ENCODE results near the gene SPDYE2. TPM values are rescaled to one million over a fixed set of nuclear protein-coding genes. Genes with fewer than 3 reads are reported as not detected.
A peak's percentile ranks its signal among the peaks of the same experiment; 100 is the strongest.
"Not testable (repeated sequence)": the region's sequence is repeated elsewhere in the genome, so short reads cannot be mapped to it uniquely, and the experiment has no call there.

SPDYE2 gene
- total RNA-seq, 1 donor from 2014 or later: not detected

DNA sequence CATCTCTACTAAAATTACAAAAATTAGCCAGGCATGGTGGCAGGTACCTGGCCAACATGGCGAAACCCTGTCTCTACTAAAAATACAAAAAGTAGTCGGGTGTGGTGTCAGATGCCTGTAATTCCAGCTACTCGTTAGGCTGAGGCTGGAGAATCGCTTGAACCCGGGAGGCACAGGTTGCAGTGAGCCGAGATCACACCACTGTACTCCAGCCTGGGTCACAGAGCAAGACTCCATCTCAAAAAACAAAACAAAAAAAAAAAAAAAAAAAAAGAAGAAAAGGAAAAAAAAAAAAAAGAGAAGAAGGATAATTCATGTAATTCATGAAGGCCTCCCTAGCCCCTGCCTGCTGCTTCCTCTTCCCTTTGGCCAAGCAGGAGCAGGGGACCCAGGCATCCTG is 10.4 kb upstream of the SPDYE2 start:
- DNase-seq (ENCODE audit: low spot score): not testable (repeated sequence)

DNA sequence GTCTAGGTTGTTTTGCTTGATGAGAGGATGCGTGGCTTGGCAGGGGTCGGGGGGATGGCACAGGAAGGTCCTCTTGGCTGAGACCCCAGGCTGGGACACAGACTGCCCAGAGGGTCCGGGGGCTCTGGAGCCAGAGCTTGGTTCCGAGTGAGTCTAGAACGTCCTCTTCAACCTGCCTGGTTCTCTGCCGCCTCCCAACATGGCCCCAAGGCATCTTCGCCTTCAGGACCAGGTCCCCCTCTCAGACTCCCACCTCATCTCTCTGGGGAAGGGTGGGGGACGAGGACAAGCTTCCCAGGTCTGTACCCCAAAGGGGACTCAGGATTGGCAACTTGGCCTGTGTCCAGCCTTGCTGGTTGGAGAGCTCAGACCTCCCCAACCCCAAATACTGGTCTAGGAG is 8.9 kb upstream of the SPDYE2 start:
- peak; percentile 77 for DNase-seq (ENCODE audit: low spot score)

GRCh38 chr7:102542771-102543170 is 8.3 kb upstream of the SPDYE2 start:
- DNase-seq (ENCODE audit: low spot score): not testable (repeated sequence)

GRCh38 chr7:102543596-102543995 is 7.4 kb upstream of the SPDYE2 start, which contains the start of gene UPK3BL2:
TSS of gene UPK3BL2 (minus strand) at chr7:102543696. CDS start at chr7:102543636, 60 bp downstream.
- not testable (repeated sequence) for DNase-seq (ENCODE audit: low spot score)

GRCh38 chr7:102544372-102544771 is 6.7 kb upstream of the SPDYE2 start:
- DNase-seq (ENCODE audit: low spot score): not testable (repeated sequence)

GRCh38 chr7:102545288-102545687 is 5.7 kb upstream of the SPDYE2 start:
- DNase-seq (ENCODE audit: low spot score): not testable (repeated sequence)

GRCh38 chr7:102546353-102546752 is 4.7 kb upstream of the SPDYE2 start:
- not testable (repeated sequence) for DNase-seq (ENCODE audit: low spot score)

DNA sequence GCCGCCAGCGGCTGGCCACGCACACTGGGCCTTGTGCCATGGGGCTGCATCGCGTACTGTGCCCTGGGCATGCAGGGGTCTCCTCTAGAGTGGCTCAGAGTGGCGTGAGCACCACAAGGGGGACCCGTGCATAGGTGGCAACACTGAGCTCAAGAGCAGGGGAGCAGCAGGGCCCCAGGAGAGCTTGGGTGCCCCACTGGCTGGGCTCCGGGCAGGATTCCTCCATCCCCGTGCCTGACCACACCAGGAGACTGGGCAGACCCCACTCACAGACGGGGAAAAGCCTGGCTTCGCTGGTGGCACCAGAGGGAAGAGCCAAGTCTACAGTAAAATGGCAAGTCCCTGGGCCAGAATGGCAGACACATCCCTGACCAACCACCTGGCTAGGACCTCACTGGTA is 17.6 kb downstream of the SPDYE2 start:
- not testable (repeated sequence) for DNase-seq (ENCODE audit: low spot score)

GRCh38 chr7:102572261-102573239 is 21.5 kb downstream of the SPDYE2 start, which contains the start of gene POLR2J3:
TSS of gene POLR2J3 (minus strand) at chr7:102572583. CDS start at chr7:102572521, 62 bp downstream.
- peak; percentile 100 for DNase-seq (ENCODE audit: low spot score)

DNA sequence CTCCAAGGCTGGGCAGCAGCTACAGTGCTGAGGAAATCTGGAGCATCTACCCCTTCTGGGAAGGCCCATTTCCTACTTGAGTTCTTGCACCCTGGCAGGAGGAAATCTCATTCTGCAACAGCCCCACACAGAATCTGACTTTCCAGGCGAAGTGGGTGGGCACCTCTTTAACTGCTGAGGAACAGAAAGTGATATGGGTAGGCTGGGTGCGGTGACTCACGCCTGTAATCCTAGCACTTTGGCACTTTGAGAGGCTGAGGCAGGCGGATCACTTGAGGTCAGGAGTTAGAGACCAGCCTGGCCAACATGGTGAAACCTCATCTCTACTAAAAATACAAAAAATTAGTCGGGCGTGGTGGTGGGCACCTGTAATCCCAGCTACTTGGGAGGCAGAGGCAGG is 23.6 kb downstream of the SPDYE2 start:
- not testable (repeated sequence) for DNase-seq (ENCODE audit: low spot score)

- not testable (repeated sequence) for DNase-seq (ENCODE audit: low spot score)
Measured at GRCh38 chr7:102576363-102576762, 25.3 kb downstream of the SPDYE2 start.

DNA sequence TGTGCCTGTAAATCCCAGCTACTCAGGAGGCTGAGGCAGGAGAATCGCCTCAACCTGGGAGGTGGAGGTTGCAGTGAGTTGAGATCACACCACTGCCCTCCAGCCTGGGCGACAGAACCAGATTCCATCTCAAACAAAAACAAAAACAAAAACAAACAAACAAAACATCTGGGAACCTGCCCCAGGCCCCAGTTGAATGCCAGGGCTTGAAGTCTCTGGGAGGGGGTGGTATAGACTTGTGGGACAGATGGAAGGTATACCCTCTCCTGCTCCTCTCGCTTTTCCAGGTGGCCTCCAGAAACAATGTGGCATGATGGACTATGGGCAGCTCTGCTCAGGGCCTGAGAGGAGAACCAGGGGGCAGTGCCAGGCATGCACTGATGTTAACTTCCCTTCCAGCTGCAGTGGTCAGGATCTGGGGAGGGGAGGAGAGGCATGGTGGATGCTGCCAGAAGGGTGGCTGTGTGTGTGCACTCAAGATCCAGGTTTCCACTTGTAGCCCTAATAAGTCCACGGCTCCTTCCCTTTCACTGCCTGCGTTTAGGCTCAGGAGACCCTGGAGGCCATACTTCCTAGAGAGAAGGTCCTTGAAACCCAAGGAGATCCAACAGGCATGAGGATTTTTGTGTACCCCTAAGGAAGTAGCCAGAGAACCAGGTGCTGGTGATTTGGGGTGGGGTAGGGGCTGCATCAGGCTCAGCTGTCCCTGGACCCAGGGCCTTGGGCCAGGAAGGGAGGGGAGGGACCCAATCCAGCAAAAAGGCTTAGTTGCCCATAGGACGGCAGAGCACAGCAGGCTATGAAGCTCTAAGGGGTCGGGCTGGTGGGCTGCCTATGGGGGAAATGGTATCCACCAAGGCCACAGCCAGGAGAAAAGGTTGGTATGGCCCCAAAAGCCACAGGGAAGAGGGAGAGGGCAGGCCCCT is 26.6 kb downstream of the SPDYE2 start:
- DNase-seq (ENCODE audit: low spot score): not testable (repeated sequence)

DNA sequence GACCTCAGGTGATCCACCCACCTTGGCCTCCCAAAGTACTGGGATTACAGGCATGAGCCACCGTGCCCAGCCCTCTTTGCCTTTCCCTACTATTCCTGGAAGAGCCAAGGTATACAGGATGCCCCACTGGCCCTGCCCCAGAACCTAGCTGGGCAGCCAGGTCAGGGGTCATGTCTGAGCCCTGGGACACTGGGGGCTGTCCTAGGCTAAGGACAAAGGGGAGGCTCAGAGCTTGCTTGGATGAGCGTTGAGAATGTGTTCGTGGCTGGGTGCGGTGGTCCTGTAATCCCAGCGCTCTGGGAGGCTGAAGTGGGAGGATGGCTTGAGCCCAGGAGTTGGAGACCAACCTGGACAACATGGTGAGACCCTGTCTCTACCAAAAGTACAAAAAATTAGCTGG is 27.5 kb downstream of the SPDYE2 start:
- not testable (repeated sequence) for DNase-seq (ENCODE audit: low spot score)

DNA sequence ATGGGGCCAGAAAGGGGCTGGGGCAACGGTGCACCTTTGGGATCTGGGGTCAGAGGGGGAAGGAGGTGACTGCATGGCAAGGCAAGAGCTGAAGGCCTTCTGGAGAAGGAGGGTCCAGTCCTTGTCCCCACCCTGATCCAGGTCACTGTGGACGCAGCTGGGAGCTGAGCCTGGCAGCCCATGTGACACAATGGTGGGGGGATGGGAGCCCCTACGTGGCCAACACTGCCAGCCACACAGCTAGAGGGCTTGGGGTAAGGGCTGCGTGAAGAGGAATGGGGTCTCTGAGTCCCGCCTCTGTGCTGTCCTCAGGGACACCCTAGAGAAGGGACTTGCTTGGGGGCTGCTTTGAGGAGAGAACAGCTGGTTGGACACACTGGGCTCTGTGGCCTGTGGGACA is 30.7 kb downstream of the SPDYE2 start:
- DNase-seq (ENCODE audit: low spot score): not testable (repeated sequence)

DNA sequence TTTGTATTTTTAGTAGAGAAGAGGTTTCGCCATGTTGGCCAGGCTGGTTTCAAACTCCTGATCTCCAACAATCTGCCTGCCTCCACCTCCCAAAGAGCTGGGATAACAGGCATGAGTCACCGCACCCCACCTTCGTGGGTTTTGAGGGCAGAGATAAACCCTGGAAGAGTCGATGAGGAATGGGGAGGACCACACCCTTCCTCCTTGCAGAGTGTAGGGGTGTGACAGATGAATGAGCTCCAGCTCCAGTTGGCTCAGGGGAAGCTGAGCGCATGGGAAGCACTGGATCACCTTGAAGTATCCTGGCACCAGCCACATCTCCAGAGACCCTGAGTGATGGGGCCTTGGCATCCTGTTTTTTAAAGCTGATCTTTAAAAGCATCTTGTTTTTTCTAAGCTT is 32.5 kb downstream of the SPDYE2 start:
- not testable (repeated sequence) for DNase-seq (ENCODE audit: low spot score)

- not testable (repeated sequence) for DNase-seq (ENCODE audit: low spot score)
Measured at GRCh38 chr7:102589857-102590256, 38.8 kb downstream of the SPDYE2 start.

GRCh38 chr7:102592477-102593019 is 41.5 kb downstream of the SPDYE2 start:
- not testable (repeated sequence) for DNase-seq (ENCODE audit: low spot score)

DNA sequence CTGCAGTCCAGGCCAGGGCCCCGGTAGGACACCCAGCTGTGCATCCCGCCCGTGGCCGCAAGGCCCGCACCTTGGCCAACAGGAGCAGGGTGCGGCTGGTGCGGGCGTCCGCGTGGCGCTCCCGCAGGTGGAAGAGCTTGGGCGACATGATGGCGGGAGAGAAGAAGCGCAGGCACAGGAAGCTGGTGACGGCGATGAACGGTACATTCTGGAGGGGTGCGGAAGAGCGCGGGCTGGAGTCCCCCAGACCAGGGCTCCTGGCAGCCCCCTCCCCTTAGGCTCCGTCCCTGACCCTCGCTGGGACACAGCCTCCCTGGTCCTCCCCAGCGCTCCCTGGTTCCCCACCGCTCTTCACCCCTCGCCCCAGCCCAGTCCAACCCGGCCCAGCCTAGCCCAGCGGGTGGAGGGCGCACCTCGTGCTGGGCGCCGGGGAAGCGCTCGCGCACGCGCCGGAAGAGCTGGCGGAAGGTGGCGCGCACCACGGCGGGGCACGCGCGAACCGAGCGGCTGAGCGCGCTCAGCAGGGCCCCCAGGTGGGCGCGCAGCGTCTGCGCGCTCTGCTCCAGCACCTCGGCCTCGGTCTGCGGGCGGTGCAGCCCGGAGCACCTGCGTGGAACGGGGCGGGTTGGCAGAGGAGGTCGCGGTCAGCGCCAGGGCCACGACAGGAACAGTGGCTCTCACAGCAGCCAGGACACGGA is 42.8 kb downstream of the SPDYE2 start:
- not testable (repeated sequence) for DNase-seq (ENCODE audit: low spot score)

DNA sequence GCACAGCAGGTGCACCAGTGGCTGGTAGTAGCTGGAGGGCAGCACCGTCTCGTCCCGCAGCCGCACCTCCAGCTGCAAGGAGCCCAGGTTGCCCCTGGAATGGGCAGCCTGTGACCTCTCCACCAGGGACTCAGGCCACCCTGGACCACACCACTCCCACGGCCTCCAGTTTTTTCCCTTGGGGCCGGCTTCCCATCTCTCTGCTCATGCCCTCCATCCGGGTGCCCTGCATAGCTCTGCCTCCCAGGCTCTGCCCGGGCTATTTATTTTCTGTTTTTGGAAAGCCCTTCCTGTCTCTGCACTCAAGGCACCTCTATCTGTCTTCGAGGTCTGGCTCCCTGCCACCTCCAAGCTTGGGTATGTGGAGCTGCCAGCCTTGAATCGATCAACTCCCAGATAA is 45.0 kb downstream of the SPDYE2 start:
- DNase-seq (ENCODE audit: low spot score): not testable (repeated sequence)

GRCh38 chr7:102599699-102600098 is 48.7 kb downstream of the SPDYE2 start:
- not testable (repeated sequence) for DNase-seq (ENCODE audit: low spot score)

Measured in mesenteric fat pad (tissue), 1 donor.